DND-41 (cell line): Measurements from ENCODE around the gene RAB3GAP2.
"Not testable (repeated sequence)": the region's sequence is repeated elsewhere in the genome, so short reads cannot be mapped to it uniquely, and the experiment has no call there.

ENCODE experiments used
- ATAC-seq: fragments of 200-7000 bp; cut with Tn5 transposase; 3 replicates; pipeline ENCODE4 v1.9.1; 2021; ENCODE audit warnings: low read depth; ENCODE audit not compliant: insufficient read depth
- DNase-seq: peaks from one replicate; pipeline ENCODE4 v3.0.0-alpha.2; 2020
- H2AFZ ChIP-seq: 2 replicates; pipeline ENCODE4 v1.6.0; 2012; ENCODE audit warnings: low read depth, low read length
- H3K27ac ChIP-seq: 2 replicates; pipeline ENCODE4 v1.5.1; 2012; ENCODE audit warnings: low read length, inconsistent platforms
- H3K27me3 ChIP-seq: fragments of 200-600 bp; sonication (generic); 2 replicates; pipeline ENCODE4 v1.6.0; 2012; ENCODE audit warnings: low read length, mild to moderate bottlenecking, inconsistent platforms; ENCODE audit not compliant: insufficient read depth, poor library complexity
- H3K36me3 ChIP-seq: 2 replicates; pipeline ENCODE4 v1.5.1; 2012; ENCODE audit warnings: low read length, inconsistent platforms; ENCODE audit not compliant: insufficient read depth
- H3K4me1 ChIP-seq: 2 replicates; pipeline ENCODE4 v1.5.1; 2012; ENCODE audit warnings: mild to moderate bottlenecking, low read length; ENCODE audit not compliant: insufficient read depth
- H3K4me2 ChIP-seq: 2 replicates; pipeline ENCODE4 v1.6.0; 2012; ENCODE audit warnings: mild to moderate bottlenecking, moderate library complexity, low read length, inconsistent platforms; ENCODE audit not compliant: insufficient read depth
- H3K4me3 ChIP-seq, 2 experiments: fragments of 200-600 bp in 1 of 2; shearing (Covaris generic) in 1 of 2; 2 replicates each; pipeline ENCODE4 v1.5.1; 2012 to 2016; ENCODE audit warnings: inconsistent platforms in 2 of 2, low read length in 2 of 2, mild to moderate bottlenecking in 2 of 2, low read depth in 1 of 2, moderate library complexity in 1 of 2
- H3K79me2 ChIP-seq: 2 replicates; pipeline ENCODE4 v1.6.0; 2012; ENCODE audit warnings: low read length, inconsistent platforms; ENCODE audit not compliant: insufficient read depth
- H3K9ac ChIP-seq: 2 replicates; pipeline ENCODE4 v1.6.0; 2012; ENCODE audit warnings: low read depth, mild to moderate bottlenecking, inconsistent platforms, low read length, moderate library complexity
- H3K9me3 ChIP-seq: 2 replicates; pipeline ENCODE4 v1.5.1; 2012; ENCODE audit warnings: low read length, moderate library complexity, mild to moderate bottlenecking, inconsistent platforms; ENCODE audit not compliant: insufficient read depth, severe bottlenecking
- H4K20me1 ChIP-seq: 2 replicates; pipeline ENCODE4 v1.6.0; 2012; ENCODE audit warnings: low read length; ENCODE audit not compliant: insufficient read depth
- CTCF ChIP-seq: IDR thresholded peaks from 2 replicates; pipeline ENCODE4 v1.5.1; 2012; ENCODE audit warnings: borderline replicate concordance, low read length, moderate library complexity, mild to moderate bottlenecking; ENCODE audit not compliant: poor library complexity, severe bottlenecking; ENCODE audit errors: extremely low read depth
- EZH2 ChIP-seq: IDR thresholded peaks from 3 replicates; pipeline ENCODE4 v1.6.1; 2012; ENCODE audit warnings: borderline replicate concordance, low read depth, mild to moderate bottlenecking, moderate library complexity, low read length, inconsistent platforms; ENCODE audit not compliant: severe bottlenecking

RAB3GAP2 gene

GRCh38 chr1:220222939-220223338, 49.3 kb downstream of the RAB3GAP2 start:
- DNase-seq (no peak), ATAC-seq (no peak)

DNA sequence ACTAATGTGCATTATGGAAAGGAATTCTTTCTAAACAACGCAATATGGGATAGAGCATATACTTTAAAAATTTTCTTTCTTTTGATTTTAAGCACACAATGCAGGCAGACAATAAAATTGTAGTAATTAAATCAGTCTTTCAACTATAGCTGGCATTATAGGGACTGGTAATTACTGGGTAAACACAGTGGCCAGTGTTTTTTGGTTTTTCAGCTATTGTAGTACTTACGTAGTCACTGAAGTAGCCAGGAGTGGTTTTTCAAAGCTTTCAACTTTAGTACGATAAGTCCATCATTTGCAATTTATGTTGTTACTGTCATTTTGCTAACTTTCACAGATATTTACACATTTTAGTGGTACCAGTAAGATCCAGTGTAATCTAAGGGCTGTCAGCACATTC, 50.6 kb downstream of the RAB3GAP2 start:
- Histone ChIP-seq H4K20me1 (peaks cover 7% of the 10 kb centered on the region; the same call in 1 of the 2 replicates), H3K27ac (no peak overlapping the region), H3K79me2 (peaks cover 40% of the 10 kb centered on the region; the same call in 1 of the 2 replicates), H3K27me3 (no peaks in the 10 kb centered on the region), H3K4me2 (no peak overlapping the region), H3K9me3 (no peaks in the 10 kb centered on the region), H3K36me3 (peaks cover 1% of the 10 kb centered on the region; the same call in 1 of the 2 replicates), H3K4me3 (no peak overlapping the region), H3K4me1 (no peaks in the 10 kb centered on the region), H3K9ac (no peak overlapping the region), H2AFZ (no peak overlapping the region)
- no peak for DNase-seq
- no peak for ATAC-seq
- TF ChIP-seq CTCF (no peak), EZH2 (no peak)

More at GRCh38 chr1:220222939-220223338, 49.3 kb downstream of the RAB3GAP2 start:
- Histone ChIP-seq H3K9me3 (no peaks in the 10 kb centered on the region), H3K4me3 (no peak overlapping the region), H3K9ac (no peak overlapping the region), H4K20me1 (0 out of 2 replicates have a peak, but pooled peaks cover 8% of the 10 kb centered on the region), H3K4me1 (no peaks in the 10 kb centered on the region), H3K27ac (no peak overlapping the region), H2AFZ (no peak overlapping the region), H3K27me3 (no peaks in the 10 kb centered on the region), H3K36me3 (peaks cover 5% of the 10 kb centered on the region; the same call in 1 of the 2 replicates), H3K79me2 (peaks cover 30% of the 10 kb centered on the region; the same call in 1 of the 2 replicates), H3K4me2 (no peak overlapping the region)
- TF ChIP-seq EZH2 (no peak), CTCF (no peak)

- H3K27ac ChIP-seq: no peak overlapping the region
- peaks cover 40% of the 10 kb centered on the region; the same call in 1 of the 2 replicates for H3K79me2 ChIP-seq
- H3K9ac ChIP-seq: no peak overlapping the region
- no peaks in the 10 kb centered on the region for H3K4me1 ChIP-seq
- peaks cover 3% of the 10 kb centered on the region; the same call in 1 of the 2 replicates for H4K20me1 ChIP-seq
- ATAC-seq: no peak
- no peaks in the 10 kb centered on the region; the same call in 1 of the 2 replicates for H3K36me3 ChIP-seq
- no peaks in the 10 kb centered on the region for H3K27me3 ChIP-seq
- TF ChIP-seq CTCF (no peak), EZH2 (no peak)
- no peaks in the 10 kb centered on the region for H3K9me3 ChIP-seq
- no peak overlapping the region for H3K4me2 ChIP-seq
- no peak for DNase-seq
- no peak overlapping the region for H2AFZ ChIP-seq
- no peak overlapping the region for H3K4me3 ChIP-seq
These were observed 51.0 kb downstream of the RAB3GAP2 start for GRCh38 chr1:220221269-220221668.

GRCh38 chr1:220220699-220221040, 51.6 kb downstream of the RAB3GAP2 start:
- not testable (repeated sequence) for ATAC-seq, H3K4me2 ChIP-seq

More at GRCh38 chr1:220220699-220221040, 51.6 kb downstream of the RAB3GAP2 start:
- not testable (repeated sequence) for DNase-seq, H3K4me3 ChIP-seq, H4K20me1 ChIP-seq, H3K36me3 ChIP-seq, H3K4me1 ChIP-seq, H3K27me3 ChIP-seq, H2AFZ ChIP-seq, H3K9ac ChIP-seq, H3K9me3 ChIP-seq, H3K27ac ChIP-seq
- peaks cover 40% of the 10 kb centered on the region; the same call in 1 of the 2 replicates for H3K79me2 ChIP-seq
